Fibroblast of mammary gland (primary cell): Measurements from ENCODE around the gene KLHL5.

Experiments used
- DNase-seq: peaks from one replicate; pipeline ENCODE4 v3.0.0-alpha.2; 2010; ENCODE audit warnings: low read depth
- H3K4me3 ChIP-seq: 2 replicates; pipeline ENCODE4 v1.5.1; 2011; ENCODE audit warnings: low read depth, mild to moderate bottlenecking, low read length, moderate library complexity; ENCODE audit not compliant: control insufficient read depth
- TF ChIP-seq, protein P1 (sequence below): conservative IDR thresholded peaks from 2 replicates; pipeline ENCODE4 v1.5.1; 2011; ENCODE audit warnings: low read depth, low read length, inconsistent platforms; ENCODE audit not compliant: control insufficient read depth, insufficient read depth

KLHL5 gene, protein sequence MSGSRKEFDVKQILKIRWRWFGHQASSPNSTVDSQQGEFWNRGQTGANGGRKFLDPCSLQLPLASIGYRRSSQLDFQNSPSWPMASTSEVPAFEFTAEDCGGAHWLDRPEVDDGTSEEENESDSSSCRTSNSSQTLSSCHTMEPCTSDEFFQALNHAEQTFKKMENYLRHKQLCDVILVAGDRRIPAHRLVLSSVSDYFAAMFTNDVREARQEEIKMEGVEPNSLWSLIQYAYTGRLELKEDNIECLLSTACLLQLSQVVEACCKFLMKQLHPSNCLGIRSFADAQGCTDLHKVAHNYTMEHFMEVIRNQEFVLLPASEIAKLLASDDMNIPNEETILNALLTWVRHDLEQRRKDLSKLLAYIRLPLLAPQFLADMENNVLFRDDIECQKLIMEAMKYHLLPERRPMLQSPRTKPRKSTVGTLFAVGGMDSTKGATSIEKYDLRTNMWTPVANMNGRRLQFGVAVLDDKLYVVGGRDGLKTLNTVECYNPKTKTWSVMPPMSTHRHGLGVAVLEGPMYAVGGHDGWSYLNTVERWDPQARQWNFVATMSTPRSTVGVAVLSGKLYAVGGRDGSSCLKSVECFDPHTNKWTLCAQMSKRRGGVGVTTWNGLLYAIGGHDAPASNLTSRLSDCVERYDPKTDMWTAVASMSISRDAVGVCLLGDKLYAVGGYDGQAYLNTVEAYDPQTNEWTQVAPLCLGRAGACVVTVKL

DNA sequence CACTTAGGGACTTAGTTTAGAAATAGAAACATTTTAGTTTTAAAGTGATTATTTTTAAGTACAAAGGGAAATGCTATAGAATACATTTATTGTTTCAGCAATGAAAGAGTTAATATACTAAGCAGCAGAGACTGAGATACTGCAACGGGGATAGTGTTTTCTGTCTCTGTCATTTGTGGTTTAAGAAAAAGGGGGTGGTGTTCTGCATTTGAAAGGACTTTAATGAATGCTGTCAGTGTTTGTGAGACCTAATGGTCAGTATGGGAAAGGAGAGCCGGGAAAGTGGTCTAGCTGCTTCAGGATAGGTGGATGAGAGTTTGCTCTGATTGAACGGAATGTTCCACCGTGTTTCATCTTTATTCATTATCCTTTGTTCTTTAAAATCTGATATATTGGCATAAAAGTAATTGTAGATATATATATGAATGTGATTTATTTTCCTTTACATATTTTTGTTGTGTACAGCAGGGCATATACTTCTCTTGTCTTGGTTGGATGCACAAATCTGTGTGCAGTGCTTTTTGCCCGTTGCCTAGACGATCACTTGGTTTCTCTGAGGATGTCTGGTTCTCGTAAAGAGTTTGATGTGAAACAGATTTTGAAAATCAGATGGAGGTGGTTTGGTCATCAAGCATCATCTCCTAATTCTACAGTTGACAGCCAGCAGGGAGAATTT lies at the start of gene KLHL5:
Gene KLHL5, plus strand, starts transcription at position 139 of the 676 bp plus-strand sequence. Its CDS starts 421 bp downstream, at position 560.
- no peak within 1 kb of the TSS for H3K4me3 ChIP-seq
- peak; percentile 21 for DNase-seq
- TF ChIP-seq, protein P1, sequence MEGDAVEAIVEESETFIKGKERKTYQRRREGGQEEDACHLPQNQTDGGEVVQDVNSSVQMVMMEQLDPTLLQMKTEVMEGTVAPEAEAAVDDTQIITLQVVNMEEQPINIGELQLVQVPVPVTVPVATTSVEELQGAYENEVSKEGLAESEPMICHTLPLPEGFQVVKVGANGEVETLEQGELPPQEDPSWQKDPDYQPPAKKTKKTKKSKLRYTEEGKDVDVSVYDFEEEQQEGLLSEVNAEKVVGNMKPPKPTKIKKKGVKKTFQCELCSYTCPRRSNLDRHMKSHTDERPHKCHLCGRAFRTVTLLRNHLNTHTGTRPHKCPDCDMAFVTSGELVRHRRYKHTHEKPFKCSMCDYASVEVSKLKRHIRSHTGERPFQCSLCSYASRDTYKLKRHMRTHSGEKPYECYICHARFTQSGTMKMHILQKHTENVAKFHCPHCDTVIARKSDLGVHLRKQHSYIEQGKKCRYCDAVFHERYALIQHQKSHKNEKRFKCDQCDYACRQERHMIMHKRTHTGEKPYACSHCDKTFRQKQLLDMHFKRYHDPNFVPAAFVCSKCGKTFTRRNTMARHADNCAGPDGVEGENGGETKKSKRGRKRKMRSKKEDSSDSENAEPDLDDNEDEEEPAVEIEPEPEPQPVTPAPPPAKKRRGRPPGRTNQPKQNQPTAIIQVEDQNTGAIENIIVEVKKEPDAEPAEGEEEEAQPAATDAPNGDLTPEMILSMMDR, result no peak

DNA sequence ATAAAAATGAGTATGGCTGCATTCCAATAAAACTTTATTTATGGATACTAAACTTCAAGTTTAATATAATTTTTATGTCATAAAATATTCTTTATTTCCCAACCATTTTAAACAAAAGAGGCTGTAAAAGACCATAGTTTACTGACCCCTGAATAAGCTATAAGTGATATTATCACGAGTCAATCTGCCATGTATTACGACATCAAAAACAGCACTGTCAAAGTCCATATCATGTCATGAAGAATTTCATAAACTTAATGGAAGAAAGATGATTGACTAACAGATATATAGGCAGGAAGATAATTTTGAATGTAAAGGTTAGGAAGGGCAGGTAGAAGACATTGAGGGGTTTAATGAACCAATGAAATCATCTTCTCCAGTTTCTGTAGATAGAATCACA lies 48.0 kb upstream of the KLHL5 start:
- H3K4me3 ChIP-seq, result no peak overlapping the region
- DNase-seq, result no peak
- TF ChIP-seq, protein P1, result no peak

DNA sequence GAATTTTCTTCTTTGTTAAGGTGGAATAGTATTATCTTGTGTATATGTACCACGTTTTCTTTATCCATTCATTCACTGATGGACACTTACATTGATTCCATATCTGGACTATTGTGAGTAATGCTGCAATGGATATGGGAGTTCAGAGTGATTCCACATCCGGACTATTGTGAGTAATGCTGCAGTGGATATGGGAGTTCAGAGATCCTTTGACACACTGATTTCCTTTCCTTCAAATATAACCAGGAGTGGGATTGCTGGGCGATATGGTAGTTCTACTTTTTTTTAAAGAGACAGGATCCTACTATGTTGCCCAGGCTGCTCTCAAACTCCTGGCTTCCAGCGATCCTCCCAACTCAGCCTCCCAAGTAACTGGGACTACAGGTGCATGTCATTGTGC lies 41.9 kb upstream of the KLHL5 start:
- no peak overlapping the region for H3K4me3 ChIP-seq
- DNase-seq, result no peak
- TF ChIP-seq, protein P1, result no peak

DNA sequence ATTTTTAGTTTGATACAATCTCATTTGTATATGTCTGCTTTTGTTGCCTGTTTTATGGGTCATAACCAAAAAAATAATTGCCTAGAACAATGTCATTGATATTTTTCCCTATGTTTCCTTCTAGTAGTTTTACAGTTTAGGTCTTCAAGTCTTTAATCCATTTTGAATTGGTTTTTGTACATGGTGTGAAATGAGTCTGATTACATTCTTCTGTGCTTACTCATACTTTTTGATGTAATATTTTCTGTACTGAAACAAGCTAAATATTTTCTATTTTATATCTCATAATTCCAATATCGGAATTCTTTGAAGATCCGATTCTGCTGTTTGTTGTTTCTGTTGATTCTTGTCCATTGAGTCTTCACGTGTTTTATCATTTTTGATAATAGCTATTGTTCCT lies 40.4 kb upstream of the KLHL5 start:
- no peak for DNase-seq

DNA sequence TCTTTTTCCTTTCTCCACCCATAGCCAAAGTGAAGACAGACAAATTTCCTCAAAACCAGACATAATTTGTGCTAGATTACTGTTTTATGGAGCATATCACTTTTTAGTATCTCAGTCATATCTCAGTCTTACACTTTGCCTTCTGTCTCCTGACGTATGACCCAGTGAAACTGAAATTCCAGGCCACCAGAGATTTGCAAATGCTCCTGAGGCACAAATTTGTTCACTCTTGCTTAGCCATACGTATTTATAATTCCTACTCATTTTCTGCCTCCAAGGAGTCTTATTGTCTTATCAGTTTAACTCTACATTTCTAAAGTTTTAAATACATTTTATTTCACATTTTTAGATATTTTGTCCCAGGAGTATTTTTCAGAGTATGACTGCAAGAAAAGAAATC lies 39.8 kb upstream of the KLHL5 start:
- no peak overlapping the region for H3K4me3 ChIP-seq
- TF ChIP-seq, protein P1, result no peak
- no peak for DNase-seq

More for the DNA sequence above, 40.4 kb upstream of the KLHL5 start:
- no peak overlapping the region for H3K4me3 ChIP-seq
- TF ChIP-seq, protein P1, result no peak

DNA sequence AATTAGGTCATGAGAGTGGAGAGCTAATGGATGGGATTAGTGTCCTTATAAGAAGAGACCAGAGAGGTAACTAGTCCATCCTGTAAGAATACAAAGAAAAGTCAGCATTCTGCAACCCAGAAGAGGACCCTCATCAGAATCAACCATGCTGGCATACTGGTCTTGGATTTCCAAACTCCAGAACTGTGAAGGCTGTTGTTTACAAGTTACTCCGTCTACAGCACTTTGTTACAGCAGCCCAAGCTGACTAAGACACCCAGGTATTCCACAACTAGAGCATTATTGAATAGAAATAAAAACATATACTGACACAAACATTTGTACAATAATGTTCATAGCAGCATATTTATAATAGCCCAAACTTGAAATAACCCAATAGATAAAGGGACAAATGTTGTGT lies 39.0 kb upstream of the KLHL5 start:
- H3K4me3 ChIP-seq, result no peak overlapping the region
- no peak for DNase-seq
- TF ChIP-seq, protein P1, result no peak
